Measurements from ENCODE around the gene TBC1D21.

Gene TBC1D21

GRCh38 chr15:73873456-73873855 is at the start of gene TBC1D21:
TBC1D21 (plus strand) TSS chr15:73873564; CDS start chr15:73873710, 146 bp downstream.
- no peak for DNase-seq

- no peak for DNase-seq
These were observed 46.6 kb upstream of the TBC1D21 start for GRCh38 chr15:73826711-73827251.

- DNase-seq = no peak
These were observed 43.8 kb upstream of the TBC1D21 start for GRCh38 chr15:73829523-73829922.

GRCh38 chr15:73832657-73833056 is 40.7 kb upstream of the TBC1D21 start:
- DNase-seq = no peak

DNA sequence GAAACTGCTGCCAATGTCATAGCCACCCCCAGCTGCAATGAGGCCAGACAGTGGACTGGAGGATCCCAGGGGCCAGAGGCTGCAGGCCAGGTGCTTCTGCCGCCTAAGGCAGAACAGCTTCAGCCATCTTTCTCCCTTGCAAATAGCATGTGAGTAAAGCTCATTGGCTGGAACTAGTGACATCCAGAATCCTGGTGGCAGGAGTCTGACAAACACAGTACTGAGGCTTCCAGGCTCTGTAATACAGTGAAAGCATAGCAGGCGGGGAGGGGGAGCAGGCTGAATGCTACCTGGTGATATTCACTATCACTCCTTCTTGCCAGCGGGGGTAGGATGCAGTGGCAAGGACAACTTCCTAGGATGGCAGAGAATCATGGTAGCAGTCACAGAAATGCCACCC is 36.5 kb upstream of the TBC1D21 start:
- DNase-seq = no peak

DNA sequence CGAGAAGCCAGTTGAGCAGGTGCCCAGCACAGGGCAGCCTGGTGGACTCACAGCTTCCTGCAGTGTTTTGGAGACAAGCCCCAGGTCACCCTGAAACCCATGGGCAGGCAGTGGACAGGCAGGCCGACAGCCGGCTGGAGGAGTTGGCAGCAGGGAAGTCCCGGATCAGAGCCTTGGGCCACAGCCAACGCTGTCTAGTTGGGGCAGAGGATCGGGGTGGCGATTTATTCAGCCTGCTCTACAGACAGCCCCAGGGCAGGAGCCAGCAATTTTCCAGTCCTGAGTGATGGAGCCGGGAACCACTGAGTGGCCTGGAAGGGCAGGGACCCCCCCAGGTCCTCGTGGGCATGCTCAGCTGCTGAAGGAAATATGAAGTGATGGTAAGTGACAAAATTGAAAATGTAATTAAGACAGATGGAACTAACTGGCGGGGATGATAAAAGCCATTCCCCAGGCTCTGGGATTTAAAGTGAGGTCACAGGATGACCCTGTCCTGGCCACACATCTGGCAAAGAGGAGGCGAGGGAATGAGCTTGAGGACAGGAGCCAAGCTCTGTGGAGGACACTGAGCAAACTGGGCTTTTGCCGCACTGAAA is 34.4 kb upstream of the TBC1D21 start:
- DNase-seq = no peak

DNA sequence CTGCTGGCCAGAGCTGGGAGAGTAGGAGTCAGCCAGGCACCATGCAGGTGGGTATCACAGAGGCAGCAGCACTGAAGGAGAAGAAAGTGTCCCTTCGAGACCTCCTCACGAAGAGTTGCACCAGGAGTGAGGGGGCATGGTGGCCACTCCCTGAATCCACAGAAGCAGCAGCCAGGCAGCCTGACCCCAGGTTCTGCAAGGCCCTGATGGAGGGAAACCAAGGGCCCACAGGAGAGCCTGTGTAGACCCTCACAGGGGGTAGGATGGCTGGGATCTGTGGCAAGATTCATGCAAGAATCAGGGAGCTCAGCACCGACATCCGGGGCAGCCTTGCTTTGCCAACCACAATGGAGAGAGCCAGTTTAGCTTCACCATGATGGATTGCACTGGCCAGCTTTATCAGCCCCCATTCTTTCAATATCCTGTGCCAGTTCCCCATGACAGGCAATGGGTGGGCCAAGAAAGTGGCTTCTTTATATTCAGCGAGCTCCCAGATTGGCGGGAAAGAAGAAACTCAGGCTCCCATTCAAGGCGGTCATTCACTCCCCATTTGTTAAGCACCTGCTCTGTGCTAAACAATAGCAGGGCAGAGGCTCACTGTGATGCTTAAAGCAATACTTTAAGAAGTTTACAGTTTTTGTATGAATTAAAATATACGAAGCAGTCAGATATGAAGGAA is 33.5 kb upstream of the TBC1D21 start:
- no peak for DNase-seq

GRCh38 chr15:73840771-73841170 is 32.6 kb upstream of the TBC1D21 start:
- DNase-seq = no peak

DNA sequence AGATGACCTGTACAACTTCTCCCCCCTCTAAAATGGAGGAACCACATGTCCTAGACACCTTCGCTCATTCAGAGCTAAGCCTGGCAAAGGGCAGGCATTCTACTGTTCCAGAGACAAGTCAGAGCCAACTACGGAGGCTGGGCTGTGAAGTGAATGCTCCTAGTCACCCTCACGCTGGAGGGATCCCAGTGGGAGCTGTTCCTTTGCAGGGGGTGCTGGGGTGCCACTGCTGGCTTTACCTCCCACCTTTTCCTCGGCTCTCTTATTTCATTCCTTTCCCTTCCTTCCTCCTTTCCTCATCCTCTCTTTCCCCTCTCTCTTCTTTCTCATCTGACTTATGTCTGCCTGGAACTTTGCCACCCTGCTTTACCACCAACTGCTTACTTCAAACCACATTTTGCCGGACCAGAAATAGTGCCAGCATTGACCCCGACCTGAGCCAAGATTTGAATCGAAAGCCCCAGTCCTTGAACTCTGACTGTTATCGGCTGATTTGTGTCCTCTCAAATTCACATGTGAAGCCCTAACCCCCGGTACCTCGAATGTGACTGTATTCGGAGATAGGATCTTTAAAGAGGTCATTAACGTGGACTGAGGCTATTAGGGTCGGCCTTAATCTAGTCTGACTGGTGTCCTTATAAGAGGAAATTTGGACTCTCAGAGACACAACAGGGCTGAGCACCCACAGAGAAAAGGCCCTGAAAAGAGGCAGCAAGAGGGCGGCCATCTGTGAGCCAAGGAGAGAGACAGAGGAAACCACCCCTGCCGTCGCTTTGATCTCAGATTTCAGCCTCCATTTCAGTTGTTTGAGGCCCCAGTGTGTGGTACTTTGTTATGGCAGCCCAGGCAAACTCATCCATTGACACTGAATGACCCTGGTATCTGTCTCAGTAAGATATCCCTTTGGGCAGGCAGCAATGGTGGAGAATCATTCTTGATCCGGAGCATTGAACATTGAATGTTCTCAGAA is 31.3 kb upstream of the TBC1D21 start:
- no peak for DNase-seq

DNA sequence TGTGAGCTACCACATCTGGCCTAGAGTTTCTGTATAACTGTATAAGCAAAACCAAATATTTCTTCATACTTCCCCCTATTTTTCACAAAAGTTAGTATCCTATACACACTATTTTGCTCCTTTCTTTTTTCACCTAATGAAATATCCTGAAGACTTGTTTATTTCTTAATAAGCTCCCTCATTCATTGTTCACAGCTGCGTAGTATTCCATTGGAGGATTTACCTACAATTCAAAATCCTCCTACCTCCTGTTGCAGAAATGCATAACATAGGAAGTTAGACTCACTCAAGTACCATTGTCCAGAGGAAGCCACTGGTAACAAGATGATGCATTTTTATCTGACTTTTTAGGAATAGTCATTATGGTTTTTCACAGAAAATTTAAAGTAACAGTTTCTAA is 29.6 kb upstream of the TBC1D21 start:
- DNase-seq = no peak

DNA sequence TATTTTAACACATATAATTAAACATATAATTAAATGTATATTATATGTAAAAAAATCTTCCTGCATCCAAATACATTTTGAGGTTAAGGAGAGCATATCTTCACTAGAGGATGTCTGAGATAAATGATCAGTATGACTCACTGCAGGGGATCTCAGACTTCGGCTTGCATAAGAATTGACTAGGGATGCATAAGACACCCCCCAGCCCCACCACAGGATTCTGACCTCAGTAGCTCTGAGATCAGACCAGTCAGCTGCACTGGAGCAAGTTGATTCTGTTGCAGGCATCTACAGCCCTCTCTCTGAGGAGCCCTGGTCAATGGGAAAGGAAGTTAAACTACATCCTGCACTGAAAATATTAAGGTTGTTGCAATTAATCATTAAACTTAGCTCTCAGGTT is 29.0 kb upstream of the TBC1D21 start:
- no peak for DNase-seq

DNA sequence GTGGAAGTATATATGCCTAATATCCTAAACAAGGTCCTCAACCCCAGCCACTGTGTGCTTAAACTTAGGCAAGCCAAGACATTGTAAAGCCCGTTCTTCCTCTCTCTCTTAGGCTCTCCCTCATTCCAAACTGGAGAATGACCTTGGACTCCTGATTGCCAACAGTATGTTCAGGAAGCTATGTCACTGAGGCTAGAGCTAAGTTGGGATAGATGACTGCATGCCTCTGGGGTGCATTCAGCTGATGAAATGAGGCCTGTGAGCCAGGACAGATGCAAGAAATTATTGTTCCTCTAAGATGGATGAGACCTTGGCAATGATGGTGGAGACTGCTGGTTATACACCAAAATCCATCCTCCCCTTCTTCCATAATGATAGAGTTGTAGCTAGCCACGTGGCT is 27.9 kb upstream of the TBC1D21 start:
- DNase-seq = no peak

GRCh38 chr15:73845907-73846306 is 27.5 kb upstream of the TBC1D21 start:
- DNase-seq = no peak

- DNase-seq = no peak
These were observed 23.7 kb upstream of the TBC1D21 start for GRCh38 chr15:73849641-73850040.

DNA sequence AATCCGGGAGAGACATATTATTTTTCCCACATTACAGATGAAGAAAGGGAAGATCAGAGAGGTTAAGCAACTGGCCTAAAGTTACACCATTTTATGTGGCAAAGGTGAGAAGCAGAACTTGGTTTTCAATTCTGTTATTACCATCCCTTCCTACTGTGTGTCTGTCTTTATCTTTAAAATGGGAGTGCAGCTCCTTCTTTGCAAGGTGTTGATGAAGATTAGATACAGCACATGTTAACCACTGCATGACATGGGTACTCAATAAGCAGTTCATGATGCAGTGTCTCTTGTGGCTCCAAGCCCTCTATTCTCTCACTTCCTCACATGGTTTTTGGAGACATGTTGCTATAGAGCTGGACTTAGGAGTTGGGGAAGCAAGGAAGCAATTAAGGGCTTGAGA is 23.1 kb upstream of the TBC1D21 start:
- no peak for DNase-seq

DNA sequence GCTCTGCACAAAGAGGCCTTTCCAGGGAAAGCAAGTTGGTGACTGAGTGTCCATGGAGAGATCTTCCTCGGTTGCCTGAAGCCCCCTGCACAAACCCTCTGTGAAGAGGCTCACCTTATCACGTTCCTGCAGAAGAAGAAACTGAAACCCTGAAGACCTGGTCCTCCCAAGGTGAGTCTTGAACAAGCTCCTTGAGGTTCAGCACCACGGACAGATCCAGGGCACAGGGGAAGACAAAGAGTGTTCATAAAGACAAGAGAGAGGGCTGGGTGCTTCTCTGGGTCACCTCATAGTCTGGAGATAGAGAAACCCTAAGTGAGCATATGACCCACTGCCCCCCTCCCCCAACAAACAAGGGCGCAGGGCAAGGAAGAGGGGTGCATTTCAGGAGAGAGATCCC is 21.7 kb upstream of the TBC1D21 start:
- peak; percentile 16 to 34 for DNase-seq

GRCh38 chr15:73852507-73852906 is 20.9 kb upstream of the TBC1D21 start:
- no peak for DNase-seq

DNA sequence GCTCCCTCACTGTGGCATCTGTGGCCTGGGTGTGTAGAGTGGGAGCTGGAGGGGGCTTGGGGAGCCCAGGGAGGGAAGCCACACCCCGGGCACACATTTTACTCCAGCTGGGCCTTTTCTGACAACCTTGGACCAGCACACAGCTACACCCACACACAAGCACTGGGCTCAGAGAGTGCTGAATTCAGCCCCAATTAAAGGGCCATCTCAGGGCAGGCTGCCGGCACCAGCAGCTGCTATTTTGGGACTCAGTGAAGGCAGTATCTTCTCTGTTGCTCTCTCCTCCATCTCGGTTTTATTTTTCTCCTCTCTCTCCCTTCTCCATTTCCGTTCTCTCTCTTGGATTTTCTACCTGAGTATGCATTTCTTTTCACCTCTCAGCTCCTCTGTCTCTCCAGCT is 19.1 kb upstream of the TBC1D21 start:
- DNase-seq = no peak

DNA sequence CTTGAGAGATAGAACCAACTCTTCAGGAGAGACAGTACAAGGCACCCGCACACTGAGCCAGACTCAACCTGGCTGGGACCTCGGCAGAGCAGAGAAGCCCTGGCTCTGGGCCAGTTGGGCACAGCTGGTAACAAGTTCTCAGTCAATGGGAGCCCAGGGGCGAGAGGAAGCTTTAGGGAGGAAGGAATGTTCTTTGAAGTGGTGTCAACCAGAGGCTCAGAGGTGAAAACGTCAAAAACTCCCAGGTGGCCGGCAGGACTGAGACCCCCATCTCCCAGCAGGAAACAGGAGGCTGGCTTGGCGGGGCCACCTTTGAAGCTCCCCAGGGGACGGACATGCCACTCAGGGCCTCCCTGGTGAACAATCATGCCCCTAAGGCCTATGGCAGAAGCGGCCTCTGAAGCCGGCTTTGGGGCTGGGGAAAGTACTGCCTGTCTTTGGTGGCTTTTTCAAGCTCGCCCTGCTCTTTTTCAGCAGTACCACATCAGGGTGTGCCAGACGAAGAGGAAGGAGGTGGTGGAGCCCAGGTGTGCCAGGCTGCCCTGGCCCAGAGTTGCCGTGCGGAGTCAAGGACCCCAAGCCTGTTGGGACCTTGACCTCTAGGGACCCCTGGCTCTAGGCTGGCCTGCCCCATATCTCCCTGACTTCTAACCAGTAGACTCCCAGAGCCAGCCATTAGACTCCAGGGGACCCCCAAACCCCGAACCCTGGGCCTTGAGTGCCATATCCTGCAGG is 16.7 kb upstream of the TBC1D21 start:
- DNase-seq = no peak

GRCh38 chr15:73857193-73857920 is 16.0 kb upstream of the TBC1D21 start:
- no peak for DNase-seq

DNA sequence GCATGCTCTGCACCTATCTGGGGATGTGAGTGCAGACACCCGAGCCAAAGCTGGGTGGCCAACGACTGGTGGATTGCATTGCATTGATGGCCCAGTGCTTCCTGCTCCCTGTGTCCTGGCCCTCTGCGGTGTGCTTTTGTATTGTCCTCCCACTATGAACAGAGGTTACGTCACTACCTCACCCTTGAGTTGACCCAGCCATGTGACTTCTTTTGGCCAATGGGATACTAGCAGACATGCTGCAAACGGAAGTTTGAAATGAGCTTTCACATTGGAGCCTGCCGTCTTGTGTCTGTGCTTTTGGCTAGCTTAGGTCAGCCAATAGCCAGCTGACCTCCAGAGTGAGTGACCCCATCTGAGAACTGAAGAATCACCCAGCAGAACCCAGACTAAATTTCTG is 15.3 kb upstream of the TBC1D21 start:
- DNase-seq = no peak

GRCh38 chr15:73862276-73862675 is 11.1 kb upstream of the TBC1D21 start:
- no peak for DNase-seq
